Vagina (tissue), 2 donors: ENCODE results near the gene CCPG1.
"Not testable (repeated sequence)": the region's sequence is repeated elsewhere in the genome, so short reads cannot be mapped to it uniquely, and the experiment has no call there.

Experiments used
- POLR2AphosphoS5 ChIP-seq, 2 donors: sonication (generic); formaldehyde crosslinking; IDR thresholded peaks; one replicate each; pipeline ENCODE4 v1.9.0; 2017; ENCODE audit warnings: antibody characterized with exemption in 2 of 2, mild to moderate bottlenecking in 2 of 2, low read depth in 1 of 2; ENCODE audit not compliant: insufficient read depth in 1 of 2
- TF ChIP-seq, protein P1 (sequence below), 3 experiments: fragments of 450-650 bp in 2 of 3; fragments of 200-600 bp in 1 of 3; sonication (generic) in 1 of 3; IDR thresholded peaks; one replicate each; pipeline ENCODE4 v1.5.1; 2017 to 2019; ENCODE audit warnings: antibody characterized with exemption in 3 of 3, mild to moderate bottlenecking in 2 of 3, moderate library complexity in 2 of 3

DNA sequence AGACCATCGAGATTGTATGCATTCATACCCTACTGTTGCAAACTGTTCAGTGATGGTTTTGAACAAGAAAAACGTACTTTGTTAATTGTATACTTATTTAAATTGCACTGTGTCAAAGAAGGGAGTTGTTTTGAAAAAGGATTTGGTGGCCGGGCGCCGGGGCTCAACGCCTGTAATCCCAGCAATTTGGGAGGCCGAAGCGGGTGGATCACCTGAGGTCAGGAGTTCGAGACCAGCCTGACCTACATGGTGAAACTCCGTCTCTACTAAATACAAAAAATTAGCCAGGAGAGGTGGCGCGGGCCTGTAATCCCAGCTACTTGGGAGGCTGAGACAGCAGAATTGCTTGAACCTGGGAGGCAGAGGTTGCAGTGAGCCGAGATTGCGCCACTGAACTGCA lies 817 bp upstream of the CCPG1 start:
- TF ChIP-seq, protein P1, sequence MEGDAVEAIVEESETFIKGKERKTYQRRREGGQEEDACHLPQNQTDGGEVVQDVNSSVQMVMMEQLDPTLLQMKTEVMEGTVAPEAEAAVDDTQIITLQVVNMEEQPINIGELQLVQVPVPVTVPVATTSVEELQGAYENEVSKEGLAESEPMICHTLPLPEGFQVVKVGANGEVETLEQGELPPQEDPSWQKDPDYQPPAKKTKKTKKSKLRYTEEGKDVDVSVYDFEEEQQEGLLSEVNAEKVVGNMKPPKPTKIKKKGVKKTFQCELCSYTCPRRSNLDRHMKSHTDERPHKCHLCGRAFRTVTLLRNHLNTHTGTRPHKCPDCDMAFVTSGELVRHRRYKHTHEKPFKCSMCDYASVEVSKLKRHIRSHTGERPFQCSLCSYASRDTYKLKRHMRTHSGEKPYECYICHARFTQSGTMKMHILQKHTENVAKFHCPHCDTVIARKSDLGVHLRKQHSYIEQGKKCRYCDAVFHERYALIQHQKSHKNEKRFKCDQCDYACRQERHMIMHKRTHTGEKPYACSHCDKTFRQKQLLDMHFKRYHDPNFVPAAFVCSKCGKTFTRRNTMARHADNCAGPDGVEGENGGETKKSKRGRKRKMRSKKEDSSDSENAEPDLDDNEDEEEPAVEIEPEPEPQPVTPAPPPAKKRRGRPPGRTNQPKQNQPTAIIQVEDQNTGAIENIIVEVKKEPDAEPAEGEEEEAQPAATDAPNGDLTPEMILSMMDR (IDR thresholded peaks at IDR 0.05): not testable (repeated sequence)
- TF ChIP-seq POLR2AphosphoS5 (IDR thresholded peaks at IDR 0.05; ENCODE audit: insufficient read depth in 1 of 2, low read depth in 1 of 2): not testable (repeated sequence)
